Tibial artery (tissue), 4 donors: ENCODE measurements around the gene NCKAP5L.
"Not testable (repeated sequence)": the region's sequence is repeated elsewhere in the genome, so short reads cannot be mapped to it uniquely, and the experiment has no call there.

Experiments
- DNase-seq, 2 donors: peaks; one replicate each; pipeline ENCODE4 v3.0.0-alpha.2; 2019
- H3K27ac ChIP-seq, 2 donors: fragments of 200-600 bp; sonication (generic) in 1 of 2; 1 replicate in 1 of 2; 2 replicates in 1 of 2; pipeline ENCODE4 v1.5.1; 2018 to 2019; ENCODE audit warnings: mild to moderate bottlenecking in 1 of 2
- H3K27me3 ChIP-seq, 2 donors: fragments of 200-600 bp; sonication (generic) in 1 of 2; one replicate each; pipeline versions ENCODE4 v1.5.1 to v1.6.0; 2016 to 2019
- H3K36me3 ChIP-seq, 3 donors: fragments of 200-600 bp; sonication (generic) in 2 of 3; one replicate each; pipeline ENCODE4 v1.5.1; 2016 to 2019; ENCODE audit warnings: mild to moderate bottlenecking in 2 of 3
- H3K4me1 ChIP-seq, 4 donors: fragments of 200-600 bp; sonication (generic) in 2 of 4; 1 replicate in 3 of 4; 2 replicates in 1 of 4; pipeline ENCODE4 v1.5.1; 2016 to 2019
- H3K4me3 ChIP-seq, 2 donors: fragments of 200-600 bp; sonication (generic) in 1 of 2; 1 replicate in 1 of 2; 2 replicates in 1 of 2; pipeline ENCODE4 v1.5.1; 2018 to 2019; ENCODE audit warnings: mild to moderate bottlenecking in 2 of 2
- H3K9me3 ChIP-seq, 3 donors: fragments of 200-600 bp; sonication (generic) in 1 of 3; one replicate each; pipeline ENCODE4 v1.5.1; 2016 to 2019
- CTCF ChIP-seq, 2 experiments: fragments of 200-600 bp in 1 of 2; fragments of 450-650 bp in 1 of 2; IDR thresholded peaks; one replicate each; pipeline ENCODE4 v1.5.1; 2017 to 2019; ENCODE audit warnings: antibody characterized with exemption in 2 of 2, mild to moderate bottlenecking in 1 of 2, moderate library complexity in 1 of 2
- intact Hi-C: fragments of 100-400 bp; cut with DNase I; formaldehyde crosslinking; loops from one replicate; pipeline ENCODE4 v1.15.0; 2023; ENCODE audit warnings: low total_unique reads

The NCKAP5L gene

GRCh38 chr12:49873361-49873934, 45.2 kb upstream of the NCKAP5L start:
- Histone ChIP-seq H3K4me1 (peaks cover 0 to 13% (median 6%) of the 10 kb centered on the region in 4 donors), H3K36me3 (no peaks in the 10 kb centered on the region), H3K9me3 (no peaks in the 10 kb centered on the region), H3K27me3 (peaks cover 0 to 5% of the 10 kb centered on the region in 2 donors), H3K4me3 (no peak overlapping the region), H3K27ac (no peak overlapping the region)
- intact Hi-C loops, result no loop called here
- TF ChIP-seq CTCF (IDR thresholded peaks at IDR 0.05), result no peak
- DNase-seq, result no peak

- intact Hi-C loops, result no loop called here
- H3K27ac ChIP-seq, result no peak overlapping the region
- H3K27me3 ChIP-seq, result peaks cover 0 to 7% of the 10 kb centered on the region in 2 donors
- no peaks in the 10 kb centered on the region for H3K36me3 ChIP-seq
- H3K4me3 ChIP-seq, result no peak overlapping the region
- no peak for TF ChIP-seq CTCF (IDR thresholded peaks at IDR 0.05)
- no peak for DNase-seq
- H3K9me3 ChIP-seq, result no peaks in the 10 kb centered on the region
- H3K4me1 ChIP-seq, result peaks cover 0 to 18% (median 7%) of the 10 kb centered on the region in 4 donors
Measured at GRCh38 chr12:49872781-49873181, 44.6 kb upstream of the NCKAP5L start.

GRCh38 chr12:49872381-49872780, 44.2 kb upstream of the NCKAP5L start:
- H3K4me1 ChIP-seq, result peaks cover 0 to 18% (median 7%) of the 10 kb centered on the region in 4 donors
- TF ChIP-seq CTCF (IDR thresholded peaks at IDR 0.05), result no peak
- no peak overlapping the region for H3K4me3 ChIP-seq
- H3K9me3 ChIP-seq, result no peaks in the 10 kb centered on the region
- H3K27ac ChIP-seq, result no peak overlapping the region
- no peak for DNase-seq
- no peaks in the 10 kb centered on the region for H3K36me3 ChIP-seq
- intact Hi-C loops, result no loop called here
- H3K27me3 ChIP-seq, result peaks cover 0 to 11% of the 10 kb centered on the region in 2 donors

- peaks cover 0 to 18% (median 7%) of the 10 kb centered on the region in 4 donors for H3K4me1 ChIP-seq
- H3K36me3 ChIP-seq, H3K4me3 ChIP-seq, H3K27ac ChIP-seq, DNase-seq, H3K9me3 ChIP-seq, intact Hi-C loops: not testable (repeated sequence)
- peaks cover 0 to 15% of the 10 kb centered on the region in 2 donors for H3K27me3 ChIP-seq
Measured at GRCh38 chr12:49871811-49872251, 43.6 kb upstream of the NCKAP5L start.

- Histone ChIP-seq H3K27me3 (peaks cover 0 to 21% of the 10 kb centered on the region in 2 donors), H3K4me3 (no peak overlapping the region), H3K4me1 (peaks cover 0 to 18% (median 7%) of the 10 kb centered on the region in 4 donors), H3K36me3 (no peaks in the 10 kb centered on the region), H3K27ac (no peak overlapping the region), H3K9me3 (no peaks in the 10 kb centered on the region)
- no peak for TF ChIP-seq CTCF (IDR thresholded peaks at IDR 0.05)
- no peak for DNase-seq
- intact Hi-C loops, result no loop called here
Measured at GRCh38 chr12:49871263-49871561, 43.0 kb upstream of the NCKAP5L start.

- no peak for TF ChIP-seq CTCF (IDR thresholded peaks at IDR 0.05)
- no peak for DNase-seq
- peaks cover 0 to 18% (median 7%) of the 10 kb centered on the region in 4 donors for H3K4me1 ChIP-seq
- intact Hi-C loops, result no loop called here
- H3K4me3 ChIP-seq, result no peak overlapping the region
- H3K9me3 ChIP-seq, result no peaks in the 10 kb centered on the region
- H3K27me3 ChIP-seq, result peaks cover 0 to 23% of the 10 kb centered on the region in 2 donors
- no peak overlapping the region for H3K27ac ChIP-seq
- H3K36me3 ChIP-seq, result no peaks in the 10 kb centered on the region
Measured at GRCh38 chr12:49870501-49871262, 42.5 kb upstream of the NCKAP5L start.
